Erythroblast (primary cell): ENCODE results near the gene TSEN2.
"Not testable (repeated sequence)": the region's sequence is repeated elsewhere in the genome, so short reads cannot be mapped to it uniquely, and the experiment has no call there.

Experiments used
- DNase-seq, 2 experiments: peaks; one replicate each; lab custom pipeline; 2025; lab: John Stamatoyannopoulos, UW
- GATA1 ChIP-seq: IDR thresholded peaks from 2 replicates; pipeline ENCODE4 v1.6.1; 2011; ENCODE audit warnings: low read depth, mild to moderate bottlenecking, control low read depth, low read length, moderate library complexity
- POLR2A ChIP-seq: IDR thresholded peaks from 2 replicates; pipeline ENCODE4 v1.6.1; 2011; ENCODE audit warnings: mild to moderate bottlenecking, low read length

The TSEN2 gene

DNA sequence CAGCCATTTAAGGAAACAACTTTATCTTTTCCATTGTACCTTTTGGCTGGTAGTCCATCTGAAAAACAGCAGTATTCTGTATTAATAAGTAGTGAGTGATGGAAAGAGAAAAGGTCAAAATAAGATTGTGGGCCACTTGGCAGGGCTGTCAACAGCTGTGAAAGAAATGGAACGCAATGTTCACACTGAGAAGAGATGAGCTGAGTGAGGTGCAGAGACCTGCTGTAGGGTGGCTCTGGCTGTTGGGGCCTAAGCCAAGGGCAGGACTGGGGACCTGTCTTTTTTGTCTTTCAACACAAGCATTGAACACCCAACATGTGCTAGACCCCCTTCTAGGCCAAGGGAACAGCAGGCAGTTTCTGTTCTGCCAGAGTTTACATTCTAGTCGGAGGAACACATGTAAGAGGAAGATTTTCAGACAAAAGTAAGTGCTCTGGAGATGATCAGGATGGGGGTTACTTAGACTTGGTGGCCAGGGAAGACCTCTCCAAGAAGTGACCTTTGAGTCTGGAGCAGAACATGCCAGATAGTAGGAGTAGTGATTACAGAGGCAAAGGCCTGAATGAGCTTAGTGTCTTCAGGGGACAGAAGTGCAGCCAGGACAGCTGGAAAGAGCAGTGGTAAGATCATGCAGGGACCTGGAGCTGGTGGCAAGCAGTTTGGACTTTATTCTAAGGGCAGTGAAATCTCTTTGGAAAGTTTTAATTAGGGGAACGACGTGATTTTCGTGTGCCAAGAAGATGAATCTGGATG lies 29.6 kb downstream of the TSEN2 start:
- no peak for DNase-seq
- TF ChIP-seq POLR2A (no peak), GATA1 (no peak)

DNA sequence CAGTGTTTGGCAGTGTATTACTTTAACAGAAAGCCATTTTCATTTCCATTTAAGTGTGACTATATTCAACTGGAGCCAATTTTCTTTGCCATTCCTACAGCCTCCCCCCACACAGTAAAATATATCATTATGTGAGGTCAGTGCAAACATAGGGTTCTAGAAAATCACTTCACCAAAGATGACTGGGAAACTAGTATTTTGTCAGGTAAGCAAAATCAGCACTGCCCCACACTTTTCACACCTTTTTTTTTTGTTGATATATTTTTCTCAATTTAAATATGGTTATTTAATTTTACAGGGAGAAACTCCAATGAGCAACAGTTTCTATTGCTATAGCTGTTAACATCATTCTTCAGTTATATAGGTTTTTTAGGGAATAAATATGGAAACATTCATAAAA lies 31.4 kb downstream of the TSEN2 start:
- TF ChIP-seq GATA1 (no peak), POLR2A (no peak)
- DNase-seq: no peak

DNA sequence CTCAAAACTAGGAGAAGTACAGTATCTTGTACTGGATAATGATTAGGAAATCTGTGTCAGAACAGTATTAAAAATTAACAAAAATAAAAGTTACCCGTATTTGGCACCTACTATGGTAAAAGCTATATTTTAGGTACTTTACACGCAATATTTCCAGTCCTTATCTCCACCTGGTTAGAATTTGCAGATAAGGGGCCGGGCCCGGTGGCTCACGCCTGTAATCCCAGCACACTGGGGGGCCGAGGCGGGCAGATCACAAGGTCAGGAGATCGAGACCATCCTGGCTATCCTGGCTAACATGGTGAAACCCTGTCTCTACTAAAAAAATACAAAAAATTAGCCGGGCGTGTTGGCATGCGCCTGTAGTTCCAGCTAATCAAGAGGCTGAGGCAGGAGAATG lies 32.6 kb downstream of the TSEN2 start:
- TF ChIP-seq POLR2A: no peak
- TF ChIP-seq GATA1: no peak
- DNase-seq: no peak

DNA sequence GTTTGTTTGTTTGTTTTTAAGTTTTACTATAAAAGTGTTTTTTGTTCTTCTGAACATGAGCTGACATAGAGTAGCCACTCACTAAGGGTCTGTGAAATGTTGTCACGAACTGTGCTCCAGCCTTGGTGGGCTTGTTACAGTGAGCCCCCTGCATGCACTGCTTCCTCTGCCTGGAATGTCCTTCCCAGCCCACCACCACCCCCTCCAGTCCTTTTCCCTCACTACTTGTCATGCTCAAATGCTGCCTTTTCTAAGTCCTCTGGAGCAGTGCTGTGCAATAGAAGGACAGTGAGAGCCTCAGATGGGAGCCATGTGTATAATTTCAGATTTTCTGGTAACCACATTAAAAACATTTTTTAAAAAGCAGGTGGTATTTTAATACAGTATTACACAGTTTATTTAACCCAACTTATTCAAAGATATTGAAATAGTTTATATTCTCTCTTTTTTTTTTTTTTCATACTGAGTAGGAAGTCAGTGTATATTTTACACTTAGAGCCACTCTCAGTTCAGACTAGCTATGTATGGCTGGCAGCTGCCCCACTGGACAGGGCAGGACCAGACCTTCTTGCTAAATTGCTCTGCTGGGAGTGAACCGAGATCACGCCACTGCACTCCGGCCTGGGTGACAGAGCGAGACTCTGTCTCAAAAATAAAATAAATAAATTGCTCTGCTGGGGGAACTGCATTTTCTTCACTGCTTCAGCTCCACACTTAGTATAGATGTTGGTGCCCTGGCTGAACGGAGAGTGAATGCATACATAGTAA lies 34.2 kb downstream of the TSEN2 start:
- TF ChIP-seq GATA1 (no peak), POLR2A (no peak)

DNA sequence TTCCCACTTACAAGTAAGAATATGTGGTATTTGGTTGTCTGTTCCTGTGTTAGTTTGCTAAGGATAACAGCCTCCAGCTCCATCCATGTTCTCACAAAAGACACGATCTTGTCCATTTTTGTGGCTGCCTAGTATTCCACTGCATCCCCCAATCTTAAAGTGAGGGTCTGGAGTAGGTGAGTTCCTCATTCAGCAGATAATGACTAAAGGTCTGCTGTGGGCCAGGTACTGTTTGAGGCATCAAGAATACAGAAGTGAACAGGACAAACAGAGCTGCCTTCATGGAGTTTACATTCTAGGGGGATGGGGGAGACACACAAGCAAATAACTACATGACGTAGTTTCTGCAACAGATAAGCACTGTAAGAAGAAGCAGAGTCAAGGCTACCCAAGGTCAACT lies 36.7 kb downstream of the TSEN2 start:
- DNase-seq: no peak
- TF ChIP-seq GATA1 (no peak), POLR2A (no peak)

More for the DNA sequence above, 34.2 kb downstream of the TSEN2 start:
- DNase-seq: no peak

DNA sequence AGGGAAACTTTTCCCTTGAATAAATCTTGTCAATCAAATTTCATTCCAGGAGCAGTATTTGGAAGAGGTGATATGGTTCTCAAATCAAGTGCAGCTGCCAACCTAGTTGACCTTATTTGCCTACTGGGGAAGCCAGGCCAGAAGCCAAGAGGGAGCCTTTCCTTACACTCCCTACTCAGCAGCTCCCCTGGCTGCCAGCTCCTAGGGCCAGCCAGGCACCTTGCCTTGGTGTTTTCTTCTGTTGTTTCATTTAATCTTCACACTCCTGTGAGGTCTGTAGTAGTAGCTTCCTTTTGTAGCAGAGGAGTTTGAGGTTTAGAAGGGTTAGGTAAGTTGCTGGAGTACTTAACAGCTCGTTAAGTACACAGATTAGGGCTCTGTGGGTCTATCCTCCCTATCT lies 38.4 kb downstream of the TSEN2 start:
- no peak for DNase-seq
- TF ChIP-seq POLR2A (no peak), GATA1 (no peak)

DNA sequence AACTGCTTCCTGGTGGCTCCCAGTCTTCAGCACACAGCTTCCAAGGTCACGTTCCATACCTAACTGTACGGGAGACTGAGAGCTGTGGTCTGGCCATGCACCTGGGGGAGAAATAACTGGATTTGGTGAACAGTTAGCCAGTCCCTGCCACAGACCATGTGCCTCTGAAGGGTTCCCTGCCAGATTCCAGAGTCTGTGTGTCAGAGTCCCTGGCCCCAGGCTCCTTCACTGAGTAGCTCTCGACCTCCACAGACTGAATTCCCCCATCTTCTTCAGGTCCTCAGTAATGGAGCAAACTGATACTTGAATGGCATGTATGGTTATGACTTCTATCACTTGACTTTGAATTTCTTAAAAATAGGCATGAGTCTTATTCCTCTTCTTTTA lies 43.5 kb downstream of the TSEN2 start:
- no peak for DNase-seq
- no peak for TF ChIP-seq POLR2A

DNA sequence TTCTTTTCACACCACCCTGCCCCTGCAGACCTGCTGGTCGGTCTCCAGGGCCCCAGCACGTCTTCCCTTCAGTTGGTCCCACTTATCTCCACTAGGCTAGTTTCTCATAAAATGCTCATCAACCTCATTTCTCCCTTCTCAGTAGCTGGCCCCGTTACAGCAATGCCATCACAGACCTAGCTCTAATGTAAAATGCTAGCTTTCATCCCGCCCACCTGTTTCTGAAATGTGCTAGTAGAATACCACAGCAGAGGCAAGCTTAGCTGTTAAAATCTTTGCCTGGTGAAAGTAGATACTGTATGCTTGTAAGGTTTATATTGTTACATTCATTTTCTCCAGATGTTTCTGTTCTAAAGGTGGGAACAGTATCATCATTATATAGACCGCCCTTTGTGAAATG lies 47.9 kb downstream of the TSEN2 start:
- TF ChIP-seq POLR2A (no peak), GATA1 (no peak)
- DNase-seq: no peak

DNA sequence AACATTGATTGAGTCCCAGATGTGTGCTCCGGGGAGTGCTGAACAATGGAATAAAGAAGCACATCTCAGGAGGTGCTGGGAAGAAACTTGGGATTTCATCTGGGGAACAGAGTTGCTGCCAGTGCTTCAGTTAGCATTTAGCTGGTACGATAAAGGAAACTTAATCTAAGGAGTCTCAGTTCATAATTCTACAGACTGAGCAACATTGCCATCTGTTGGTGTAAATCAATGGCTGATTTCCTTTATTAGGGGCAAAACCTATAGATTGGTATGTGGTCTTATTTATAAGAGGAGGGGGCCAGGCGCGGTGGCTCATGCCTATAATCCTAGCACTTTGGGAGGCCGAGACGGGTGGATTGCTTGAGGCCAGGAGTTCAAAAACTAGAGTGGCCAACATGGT lies 52.1 kb downstream of the TSEN2 start:
- DNase-seq: no peak
- TF ChIP-seq POLR2A (no peak), GATA1 (no peak)

DNA sequence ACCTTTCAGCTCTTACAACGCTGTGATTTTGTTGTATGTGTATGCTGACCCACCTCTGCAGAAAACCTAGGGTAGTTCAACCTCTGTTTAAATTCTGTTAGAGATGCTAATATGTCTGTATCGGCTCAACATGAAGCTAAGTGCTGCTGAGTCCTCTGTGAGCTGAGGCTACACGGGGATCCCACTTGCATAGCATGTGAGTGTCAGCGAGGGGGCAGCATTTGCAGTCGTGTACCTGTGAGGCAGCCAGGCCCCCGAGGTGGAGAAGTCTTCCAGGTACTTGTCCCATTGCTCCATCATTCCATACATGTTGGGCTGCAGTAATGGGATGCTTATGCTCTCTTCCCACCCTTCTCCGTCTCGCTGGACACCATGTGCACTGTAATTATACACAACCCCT lies 57.3 kb downstream of the TSEN2 start:
- peak in 1 of 2 experiments; percentile 22 for DNase-seq
- TF ChIP-seq GATA1 (no peak), POLR2A (no peak)

DNA sequence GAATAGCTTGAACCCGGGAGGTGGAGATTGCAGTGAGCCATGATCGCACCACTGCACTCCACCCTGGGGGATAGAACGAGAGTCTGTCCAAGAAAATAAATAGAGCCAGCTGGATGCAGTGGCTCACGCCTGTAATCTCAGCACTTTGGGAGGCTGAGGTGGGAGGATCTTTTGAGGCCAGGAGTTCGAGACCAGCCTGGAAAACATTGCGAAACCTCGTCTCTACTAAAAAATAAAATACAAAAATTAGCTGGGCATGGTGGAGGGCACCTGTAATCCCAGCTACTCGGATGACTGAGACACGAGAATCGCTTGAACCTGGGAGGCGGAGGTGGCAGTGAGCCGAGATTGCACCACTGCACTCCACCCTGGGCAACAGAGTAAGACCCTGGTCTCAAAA lies 59.2 kb downstream of the TSEN2 start:
- DNase-seq: not testable (repeated sequence)

DNA sequence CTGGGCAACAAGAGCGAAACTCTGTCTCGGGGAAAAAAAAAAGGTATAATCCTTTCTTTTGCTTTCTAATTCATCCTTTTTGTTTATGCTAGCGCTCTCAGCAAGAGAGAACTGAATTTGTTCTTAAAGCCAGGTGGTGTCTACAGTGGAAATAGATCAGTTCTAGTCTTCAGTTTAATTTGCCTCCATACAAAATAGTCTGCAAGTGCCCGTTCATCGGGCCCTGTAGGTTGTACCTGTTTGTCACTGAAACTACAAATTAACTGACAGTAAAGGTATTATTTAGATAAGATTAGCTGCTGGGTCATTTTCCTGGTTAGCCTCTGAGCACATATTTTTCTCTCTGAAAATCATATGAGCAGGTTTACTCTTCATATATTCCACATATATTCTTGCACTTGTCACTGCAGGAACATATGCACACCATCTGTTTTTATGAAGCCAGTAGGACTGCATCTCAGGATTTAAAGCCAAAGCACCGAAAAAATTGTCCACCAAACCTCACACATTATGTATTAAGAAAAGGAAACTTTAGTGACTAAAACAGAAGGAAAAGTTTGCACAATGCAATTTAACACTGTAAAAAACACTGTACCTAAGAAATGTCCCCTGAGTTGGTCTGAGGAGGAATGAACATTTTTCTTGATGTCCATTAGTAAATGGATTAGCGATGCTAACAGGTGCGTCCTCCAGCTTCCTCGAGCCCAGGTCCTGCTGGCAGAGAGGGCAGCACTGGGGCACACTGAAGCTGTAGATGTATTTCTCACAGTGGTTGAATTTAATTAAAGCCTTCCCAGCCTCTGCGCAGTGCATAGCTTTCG lies 60.6 kb downstream of the TSEN2 start:
- DNase-seq: no peak
- TF ChIP-seq GATA1: no peak
- no peak for TF ChIP-seq POLR2A

DNA sequence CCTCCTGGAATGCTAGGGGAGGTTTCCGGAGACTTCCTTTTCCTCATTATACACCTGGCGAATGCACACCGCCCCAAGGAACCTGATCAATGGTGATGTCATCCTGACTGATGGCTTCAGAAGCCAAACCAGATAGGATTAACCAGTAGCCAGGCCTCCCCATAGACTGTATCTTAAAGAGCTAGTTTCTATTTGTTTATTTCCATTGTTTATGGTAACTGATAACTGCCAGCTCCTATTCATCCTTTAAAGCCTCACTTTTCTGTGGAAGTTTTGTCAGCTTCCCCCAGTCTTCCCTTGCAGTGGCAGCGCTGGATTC lies 61.2 kb downstream of the TSEN2 start, which contains the start of gene MKRN2OS:
TSS of gene MKRN2OS (minus strand) at position 27 of the 319 bp plus-strand sequence. CDS start 35 bp downstream, outside the sequence.
- no peak for DNase-seq
- TF ChIP-seq POLR2A (no peak), GATA1 (no peak)
